Activated CD4-positive, alpha-beta T cell treated with anti-CD3 and anti-CD28 coated beads for 36 hours (primary cell): ENCODE measurements around the gene RB1. TPM values are rescaled to one million over a fixed set of nuclear protein-coding genes. Genes with fewer than 3 reads are reported as not detected.
"Not testable (repeated sequence)": the region's sequence is repeated elsewhere in the genome, so short reads cannot be mapped to it uniquely, and the experiment has no call there.

Experiments
- ATAC-seq: fragments of 200-7000 bp; cut with Tn5 transposase; one replicate; pipeline ENCODE4 v1.10.0; 2021; ENCODE audit warnings: mild to moderate bottlenecking, moderate library complexity
- CTCF ChIA-PET: fragments of 350-600 bp; sonication (Branson Sonifier 250); formaldehyde crosslinking; loops from one replicate; lab custom pipeline; 2021; ENCODE audit warnings: antibody characterized with exemption; lab: Charles Lee
- POLR2A ChIA-PET: fragments of 350-600 bp; sonication (Branson Sonifier 250); formaldehyde crosslinking; loops from one replicate; lab custom pipeline; 2021; ENCODE audit warnings: antibody characterized with exemption, inconsistent platforms; lab: Charles Lee
- DNase-seq: peaks from one replicate; pipeline ENCODE4 v3.0.0-alpha.2; 2020
- H3K27ac Mint-ChIP-seq: one replicate; pipeline ENCODE4 v1.8.0; 2021; ENCODE audit warnings: mixed read lengths
- H3K27me3 Mint-ChIP-seq: one replicate; pipeline ENCODE4 v1.8.0; 2021; ENCODE audit warnings: mixed read lengths
- H3K36me3 Mint-ChIP-seq: one replicate; pipeline ENCODE4 v1.8.0; 2021; ENCODE audit warnings: low read depth, mixed read lengths
- H3K4me1 Mint-ChIP-seq: one replicate; pipeline ENCODE4 v1.8.0; 2021; ENCODE audit warnings: mixed read lengths
- H3K4me3 Mint-ChIP-seq: one replicate; pipeline ENCODE4 v1.8.0; 2021; ENCODE audit warnings: mild to moderate bottlenecking, moderate library complexity, mixed read lengths
- H3K9me3 Mint-ChIP-seq: one replicate; pipeline ENCODE4 v1.8.0; 2021; ENCODE audit warnings: low read depth, mixed read lengths
- intact Hi-C, 2 experiments: fragments of 100-400 bp; cut with DNase I in 1 of 2; cut with micrococcal nuclease in 1 of 2; formaldehyde crosslinking; loops; one replicate each; pipeline versions ENCODE4 v1.14.2 to v1.15.1; 2022 to 2024; cut with DNase I, micrococcal nuclease
- total RNA-seq, 2 experiments: library from RNA; stranded (reverse); gene quantifications; one replicate each; pipeline ENCODE4 v1.2.3, GENCODE V29; 2021

The RB1 gene
- total RNA-seq, 2 experiments from 2014 or later, result 26.9 to 32.8 TPM

DNA sequence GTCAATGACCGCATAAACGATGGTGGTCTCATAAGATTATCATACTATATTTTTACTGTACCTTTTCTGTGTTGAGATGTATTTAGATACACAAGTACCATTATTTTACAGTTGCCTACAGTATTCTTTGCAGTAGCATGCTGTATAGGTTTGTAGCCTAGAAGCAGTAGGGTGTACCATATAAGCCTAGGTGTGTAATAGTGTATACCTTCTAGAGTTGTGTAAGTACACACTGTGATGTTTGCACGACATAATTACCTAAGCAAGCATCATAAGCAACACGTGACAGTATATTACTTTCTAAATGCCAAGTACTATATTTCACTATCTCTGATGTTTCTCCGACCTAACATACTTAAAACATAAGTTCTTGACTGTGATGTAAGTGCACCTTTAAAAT lies 106.6 kb downstream of the RB1 start:
- H3K36me3 Mint-ChIP-seq, result peaks cover 7% of the 10 kb centered on the region
- H3K27ac Mint-ChIP-seq, result peak overlapping the region; percentile 86
- CTCF ChIA-PET, result no interaction called here

DNA sequence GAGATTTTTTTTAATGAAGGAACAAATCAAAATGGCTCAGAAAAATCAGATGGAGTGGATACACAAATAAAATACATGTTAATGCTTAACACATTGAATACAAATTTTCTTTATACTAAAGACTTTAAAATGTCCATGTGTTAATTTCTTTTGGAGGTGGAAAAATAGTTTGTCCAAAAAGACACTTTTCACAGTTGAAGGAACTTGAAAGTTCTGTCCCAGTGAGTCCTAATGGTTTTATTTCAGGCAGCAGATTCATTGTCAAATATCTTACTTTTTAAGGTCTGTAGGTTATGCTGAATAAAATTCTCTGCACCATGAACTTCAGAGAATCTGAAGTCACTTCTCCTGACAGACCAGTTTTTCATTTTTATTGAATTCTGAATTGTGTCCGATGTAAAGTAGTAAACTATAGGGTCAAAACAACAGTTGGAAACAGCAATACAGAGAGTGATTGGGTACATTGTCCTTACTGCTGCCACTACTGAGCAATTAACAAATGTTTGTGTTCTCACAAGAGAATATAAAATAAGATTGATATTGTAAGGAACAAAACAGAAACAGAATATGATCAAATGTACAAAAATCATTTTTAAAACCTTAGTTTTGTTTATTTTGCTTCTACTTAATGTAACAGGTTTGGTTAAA lies 107.7 kb downstream of the RB1 start:
- no peak for DNase-seq
- H3K9me3 Mint-ChIP-seq, result no peaks in the 10 kb centered on the region
- peaks cover 48% of the 10 kb centered on the region for H3K4me1 Mint-ChIP-seq
- intact Hi-C loops, result loop anchor here in 1 of 2 experiments (5.0 kb wide), 1 partner anchor 81 kb away; no protein-coding TSS in a partner anchor
- H3K27ac Mint-ChIP-seq, result peak overlapping the region; percentile 98
- ChIA-PET POLR2A (no interaction called here), CTCF (no interaction called here)
- H3K36me3 Mint-ChIP-seq, result peaks cover 13% of the 10 kb centered on the region
- H3K27me3 Mint-ChIP-seq, result no peaks in the 10 kb centered on the region
- peak overlapping the region; percentile 99 for H3K4me3 Mint-ChIP-seq
- peak; percentile 37 for ATAC-seq

More for the DNA sequence above, 106.6 kb downstream of the RB1 start:
- POLR2A ChIA-PET, result no interaction called here
- ATAC-seq, result peak; percentile 55
- Mint-ChIP-seq H3K27me3 (no peaks in the 10 kb centered on the region), H3K9me3 (no peaks in the 10 kb centered on the region), H3K4me1 (peaks cover 57% of the 10 kb centered on the region), H3K4me3 (peak overlapping the region; percentile 99)
- no peak for DNase-seq
- intact Hi-C loops, result loop anchor here in 1 of 2 experiments (5.0 kb wide), 1 partner anchor 82 kb away; no protein-coding TSS in a partner anchor

- Mint-ChIP-seq H3K9me3 (no peaks in the 10 kb centered on the region), H3K27me3 (no peaks in the 10 kb centered on the region), H3K36me3 (peaks cover 13% of the 10 kb centered on the region), H3K4me1 (peaks cover 45% of the 10 kb centered on the region), H3K4me3 (peak overlapping the region; percentile 99), H3K27ac (peak overlapping the region; percentile 98)
- peak; percentile 45 for DNase-seq
- ChIA-PET POLR2A (no interaction called here), CTCF (interaction anchor here (0.9 to 2.4 kb wide), 6 partner anchors 9 to 374 kb away, joined by 3 to 7 read pairs (median 4); partner anchors contain the start of gene NUDT15)
- intact Hi-C loops, result loop anchor here (1.0 to 5.0 kb wide), 4 partner anchors 9 to 121 kb away; partner anchors contain the start of gene RCBTB2 (in 1 of the 2)
- ATAC-seq, result peak; percentile 64
Observed at GRCh38 chr13:48411841-48412531, 108.4 kb downstream of the RB1 start.

- Mint-ChIP-seq H3K9me3 (peaks cover 2% of the 10 kb centered on the region), H3K27me3 (no peaks in the 10 kb centered on the region), H3K36me3 (peaks cover 17% of the 10 kb centered on the region), H3K4me1 (peaks cover 39% of the 10 kb centered on the region), H3K27ac (peak within 1 kb of the TSS; percentile 98), H3K4me3 (peak within 1 kb of the TSS; percentile 99)
- DNase-seq, result no peak
- ChIA-PET CTCF (interaction anchor here (0.8 to 2.4 kb wide), 8 partner anchors 10 to 375 kb away, joined by 3 to 7 read pairs (median 4); partner anchors contain the start of gene NUDT15), POLR2A (no interaction called here)
- no peak for ATAC-seq
- intact Hi-C loops, result loop anchor here (1.0 to 5.0 kb wide), 4 partner anchors 10 to 120 kb away; partner anchors contain the start of gene RCBTB2 (in 1 of the 2)
Observed at GRCh38 chr13:48412881-48413351, 109.4 kb downstream of the RB1 start, which contains the start of gene LPAR6. TSS of gene LPAR6 (minus strand) at chr13:48413113. CDS start at chr13:48412423, 690 bp downstream.

DNA sequence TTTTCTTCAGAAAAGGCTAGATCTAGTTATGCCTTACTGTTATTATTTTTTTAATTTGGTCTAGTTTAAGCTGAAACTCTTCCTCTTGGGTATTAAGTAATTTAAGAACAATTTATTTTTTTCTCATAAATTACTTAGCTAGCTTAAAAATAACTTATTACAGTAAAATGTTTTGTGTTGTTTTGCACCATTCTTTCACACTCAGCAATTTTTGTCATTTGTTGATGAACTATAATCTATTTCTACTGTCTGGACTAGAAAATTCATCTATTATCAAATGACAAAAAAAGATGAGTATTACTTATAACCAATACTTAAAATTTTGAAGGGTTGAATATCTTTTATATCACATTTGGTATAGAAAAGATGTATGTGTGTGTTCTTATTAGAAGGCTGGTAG lies 111.0 kb downstream of the RB1 start:
- intact Hi-C loops, result loop anchor here in 1 of 2 experiments (5.0 kb wide), 1 partner anchor 78 kb away; no protein-coding TSS in a partner anchor
- no peak for ATAC-seq
- no peak overlapping the region for H3K4me3 Mint-ChIP-seq
- no peak overlapping the region for H3K27ac Mint-ChIP-seq
- H3K9me3 Mint-ChIP-seq, result peaks cover 5% of the 10 kb centered on the region
- no peaks in the 10 kb centered on the region for H3K27me3 Mint-ChIP-seq
- peaks cover 27% of the 10 kb centered on the region for H3K4me1 Mint-ChIP-seq
- ChIA-PET POLR2A (no interaction called here), CTCF (interaction anchor here (0.6 to 2.4 kb wide), 4 partner anchors 12 to 377 kb away, joined by 3 to 7 read pairs (median 6); partner anchors contain the start of gene NUDT15)
- DNase-seq, result no peak
- H3K36me3 Mint-ChIP-seq, result peaks cover 24% of the 10 kb centered on the region

- Mint-ChIP-seq H3K27me3 (no peaks in the 10 kb centered on the region), H3K4me1 (peaks cover 17% of the 10 kb centered on the region), H3K9me3 (peaks cover 5% of the 10 kb centered on the region), H3K4me3 (no peak overlapping the region), H3K27ac (no peak overlapping the region), H3K36me3 (peaks cover 25% of the 10 kb centered on the region)
- no peak for ATAC-seq
- DNase-seq, result no peak
- ChIA-PET CTCF (interaction anchor here (1.1 kb wide), 1 partner anchor 11 kb away, joined by 4 read pairs; no protein-coding TSS in a partner anchor), POLR2A (no interaction called here)
- intact Hi-C loops, result no loop called here
Observed at GRCh38 chr13:48415516-48415915, 112.0 kb downstream of the RB1 start.

GRCh38 chr13:48422003-48422402 lies 118.5 kb downstream of the RB1 start:
- H3K4me1 Mint-ChIP-seq, DNase-seq, POLR2A ChIA-PET, CTCF ChIA-PET, ATAC-seq, H3K27ac Mint-ChIP-seq, H3K4me3 Mint-ChIP-seq, intact Hi-C loops, H3K27me3 Mint-ChIP-seq: not testable (repeated sequence)
- H3K36me3 Mint-ChIP-seq, result peaks cover 25% of the 10 kb centered on the region
- H3K9me3 Mint-ChIP-seq, result peaks cover 17% of the 10 kb centered on the region

- ChIA-PET POLR2A (no interaction called here), CTCF (interaction anchor here (1.2 kb wide), 1 partner anchor 12 kb away, joined by 3 read pairs; the partner anchor contains the start of gene LPAR6)
- intact Hi-C loops, result no loop called here
- DNase-seq, result no peak
- Mint-ChIP-seq H3K27me3 (no peaks in the 10 kb centered on the region), H3K27ac (no peak overlapping the region), H3K4me1 (peaks cover 8% of the 10 kb centered on the region), H3K36me3 (peaks cover 11% of the 10 kb centered on the region), H3K4me3 (no peak overlapping the region), H3K9me3 (peaks cover 12% of the 10 kb centered on the region)
- no peak for ATAC-seq
Observed at GRCh38 chr13:48424212-48424611, 120.7 kb downstream of the RB1 start.

DNA sequence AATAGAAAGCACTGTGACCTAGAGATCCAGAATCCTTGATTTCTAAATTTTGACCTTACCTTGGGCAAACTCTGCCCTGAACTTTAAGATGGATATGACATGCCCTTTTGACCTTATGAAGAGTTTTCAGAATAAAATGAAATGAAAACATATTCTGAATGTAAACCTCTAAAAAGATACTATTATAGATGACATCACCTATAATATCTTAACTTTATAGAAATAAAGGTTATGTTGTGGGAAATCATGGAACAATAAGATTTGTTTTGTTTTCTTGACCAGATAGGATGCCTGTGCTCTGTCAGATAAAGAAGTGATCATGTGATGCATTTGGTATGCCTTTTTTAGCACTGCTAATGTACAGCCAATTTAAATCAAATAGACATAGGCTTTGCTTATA lies 122.5 kb downstream of the RB1 start:
- no peak overlapping the region for H3K4me3 Mint-ChIP-seq
- H3K4me1 Mint-ChIP-seq, result peaks cover 16% of the 10 kb centered on the region
- ATAC-seq, result no peak
- ChIA-PET POLR2A (no interaction called here), CTCF (interaction anchor here (0.9 to 1.5 kb wide), 3 partner anchors 9 to 12 kb away, joined by 3 to 7 read pairs (median 4); no protein-coding TSS in a partner anchor)
- peaks cover 12% of the 10 kb centered on the region for H3K36me3 Mint-ChIP-seq
- H3K27ac Mint-ChIP-seq, result no peak overlapping the region
- intact Hi-C loops, result no loop called here
- no peak for DNase-seq
- no peaks in the 10 kb centered on the region for H3K27me3 Mint-ChIP-seq
- peaks cover 11% of the 10 kb centered on the region for H3K9me3 Mint-ChIP-seq

GRCh38 chr13:48426755-48427298 lies 123.3 kb downstream of the RB1 start:
- DNase-seq, H3K4me3 Mint-ChIP-seq, H3K27me3 Mint-ChIP-seq, POLR2A ChIA-PET, H3K9me3 Mint-ChIP-seq, intact Hi-C loops, ATAC-seq: not testable (repeated sequence)
- Mint-ChIP-seq H3K27ac (peak overlapping the region; percentile 51), H3K36me3 (peaks cover 12% of the 10 kb centered on the region), H3K4me1 (peaks cover 23% of the 10 kb centered on the region)
- CTCF ChIA-PET, result interaction anchor here (0.9 to 1.5 kb wide), 3 partner anchors 9 to 12 kb away, joined by 3 to 7 read pairs (median 4); no protein-coding TSS in a partner anchor

DNA sequence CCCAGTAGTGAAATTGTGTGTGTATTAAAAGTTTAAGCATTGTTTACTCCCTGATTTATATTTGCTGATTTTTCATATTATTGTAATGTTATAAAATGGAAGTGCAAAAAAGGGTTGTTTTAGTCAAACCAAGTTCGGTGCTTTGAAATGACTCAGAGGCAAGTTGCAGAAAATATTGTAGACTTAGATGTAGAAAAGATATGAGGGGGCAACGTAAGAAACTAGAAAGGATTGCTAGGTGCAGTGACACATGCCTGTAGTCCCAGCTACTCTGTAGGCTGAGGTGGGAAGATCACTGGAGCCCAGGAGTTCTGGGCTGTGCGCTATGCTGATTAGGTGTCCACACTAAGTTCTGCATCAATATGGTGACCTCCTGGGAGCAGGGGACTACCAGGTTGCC lies 125.5 kb downstream of the RB1 start:
- Mint-ChIP-seq H3K27me3 (no peaks in the 10 kb centered on the region), H3K9me3 (peaks cover 7% of the 10 kb centered on the region), H3K27ac (no peak overlapping the region), H3K4me1 (peaks cover 29% of the 10 kb centered on the region), H3K4me3 (no peak overlapping the region), H3K36me3 (peaks cover 10% of the 10 kb centered on the region)
- ChIA-PET POLR2A (no interaction called here), CTCF (interaction anchor here (0.9 to 1.4 kb wide), 3 partner anchors 17 to 104 kb away, joined by 3 to 5 read pairs (median 4); partner anchors contain the start of gene RCBTB2)
- intact Hi-C loops, result no loop called here
- DNase-seq (no peak), ATAC-seq (peak; percentile 33)
